ENCODE results near the gene LRRC59. TPM values are rescaled to one million over a fixed set of nuclear protein-coding genes. Genes with fewer than 3 reads are reported as not detected.
A peak's percentile ranks its signal among the peaks of the same experiment; 100 is the strongest.

Gene LRRC59
- total RNA-seq, 4 donors from 2014 or later, result 45.0 to 96.9 (median 64.4) TPM

- Histone ChIP-seq H3K36me3 (no peaks in the 10 kb centered on the region), H3K9me3 (no peaks in the 10 kb centered on the region), H3K4me1 (peaks cover 4 to 33% (median 28%) of the 10 kb centered on the region in 4 donors), H3K27ac (peak within 1 kb of the TSS; percentile 66 to 84 (median 82)), H3K27me3 (no peaks in the 10 kb centered on the region), H3K4me3 (peak within 1 kb of the TSS; percentile 61 to 97 (median 84))
- TF ChIP-seq POLR2A (IDR thresholded peaks at IDR 0.05) (peak; percentile 43), EP300 (IDR thresholded peaks at IDR 0.05; ENCODE audit: low read depth) (no peak), POLR2AphosphoS5 (IDR thresholded peaks at IDR 0.05) (peak; percentile 53 to 63 (median 56))
- TF ChIP-seq, protein P1, sequence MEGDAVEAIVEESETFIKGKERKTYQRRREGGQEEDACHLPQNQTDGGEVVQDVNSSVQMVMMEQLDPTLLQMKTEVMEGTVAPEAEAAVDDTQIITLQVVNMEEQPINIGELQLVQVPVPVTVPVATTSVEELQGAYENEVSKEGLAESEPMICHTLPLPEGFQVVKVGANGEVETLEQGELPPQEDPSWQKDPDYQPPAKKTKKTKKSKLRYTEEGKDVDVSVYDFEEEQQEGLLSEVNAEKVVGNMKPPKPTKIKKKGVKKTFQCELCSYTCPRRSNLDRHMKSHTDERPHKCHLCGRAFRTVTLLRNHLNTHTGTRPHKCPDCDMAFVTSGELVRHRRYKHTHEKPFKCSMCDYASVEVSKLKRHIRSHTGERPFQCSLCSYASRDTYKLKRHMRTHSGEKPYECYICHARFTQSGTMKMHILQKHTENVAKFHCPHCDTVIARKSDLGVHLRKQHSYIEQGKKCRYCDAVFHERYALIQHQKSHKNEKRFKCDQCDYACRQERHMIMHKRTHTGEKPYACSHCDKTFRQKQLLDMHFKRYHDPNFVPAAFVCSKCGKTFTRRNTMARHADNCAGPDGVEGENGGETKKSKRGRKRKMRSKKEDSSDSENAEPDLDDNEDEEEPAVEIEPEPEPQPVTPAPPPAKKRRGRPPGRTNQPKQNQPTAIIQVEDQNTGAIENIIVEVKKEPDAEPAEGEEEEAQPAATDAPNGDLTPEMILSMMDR (IDR thresholded peaks at IDR 0.05), result no peak
- WGBS, 2 donors (ENCODE audit: low coverage in 1 of 2), result 4% methylated on average over 50 of the region's 87 CpGs; no CpG with 5 or more reads in 1 of the 2 donors
- intact Hi-C loops (cut with DNase I; ENCODE audit: low total_unique reads) (no loop called here), in situ Hi-C loops (cut with MboI; ENCODE audit: low pct_ligation_motif_present in 1 of 4, low pct_unique_long_range_greater_than_20kb in 1 of 4, low sequenced_read_pairs in 3 of 4) (no loop called here)
- DNase-seq, result peak; percentile 92
Observed at GRCh38 chr17:50345432-50346312, 51.7 kb downstream of the LRRC59 start, which contains the start of gene XYLT2. Gene XYLT2, plus strand, starts transcription at chr17:50346126. Its CDS starts 15 bp downstream, at chr17:50346141.

- intact Hi-C loops (cut with DNase I; ENCODE audit: low total_unique reads), result no loop called here
- peaks cover 4 to 33% (median 28%) of the 10 kb centered on the region in 4 donors for H3K4me1 ChIP-seq
- H3K4me3 ChIP-seq, result no peak overlapping the region
- peak overlapping the region in 3 of 4 donors; percentile 66 to 84 (median 83) for H3K27ac ChIP-seq
- WGBS, 2 donors (ENCODE audit: low coverage in 1 of 2), result 39 to 48% methylated on average over 7 to 13 of the region's 13 CpGs
- H3K27me3 ChIP-seq, result no peaks in the 10 kb centered on the region
- in situ Hi-C loops (cut with MboI; ENCODE audit: low pct_ligation_motif_present in 1 of 4, low pct_unique_long_range_greater_than_20kb in 1 of 4, low sequenced_read_pairs in 3 of 4), result no loop called here
- H3K9me3 ChIP-seq, result no peaks in the 10 kb centered on the region
- H3K36me3 ChIP-seq, result no peaks in the 10 kb centered on the region
- TF ChIP-seq POLR2A (IDR thresholded peaks at IDR 0.05) (no peak), EP300 (IDR thresholded peaks at IDR 0.05; ENCODE audit: low read depth) (no peak)
- no peak for DNase-seq
Observed at GRCh38 chr17:50344731-50345365, 52.5 kb downstream of the LRRC59 start.

- in situ Hi-C loops (cut with MboI; ENCODE audit: low pct_ligation_motif_present in 1 of 4, low pct_unique_long_range_greater_than_20kb in 1 of 4, low sequenced_read_pairs in 3 of 4), result no loop called here
Observed at GRCh38 chr17:50339381-50339780, 57.9 kb downstream of the LRRC59 start.

DNA sequence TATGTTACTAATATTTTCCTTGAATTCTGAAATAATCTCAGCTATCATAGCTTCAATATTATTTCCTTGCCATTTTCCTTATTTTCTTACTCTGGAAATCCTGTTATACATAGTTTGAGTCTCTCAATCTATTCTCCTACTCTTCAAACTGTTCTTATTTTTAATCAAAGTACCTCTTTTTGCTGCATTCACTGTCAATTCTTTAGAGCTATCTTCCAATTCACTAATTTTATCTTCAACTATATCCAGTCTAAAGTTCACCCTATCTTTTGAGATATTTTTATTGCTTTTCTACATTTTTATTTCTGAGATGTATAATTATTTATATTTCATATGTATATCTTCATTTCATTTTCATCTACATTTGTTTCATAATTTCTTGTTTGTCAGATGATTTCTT, 58.7 kb downstream of the LRRC59 start:
- Histone ChIP-seq H3K27ac (no peak overlapping the region), H3K36me3 (no peaks in the 10 kb centered on the region), H3K9me3 (no peaks in the 10 kb centered on the region), H3K27me3 (no peaks in the 10 kb centered on the region), H3K4me3 (no peak overlapping the region), H3K4me1 (no peaks in the 10 kb centered on the region)
- DNase-seq, result no peak
- intact Hi-C loops (cut with DNase I; ENCODE audit: low total_unique reads) (loop anchor here (10.0 kb wide), 1 partner anchor 624 kb away; no protein-coding TSS in a partner anchor), in situ Hi-C loops (cut with MboI; ENCODE audit: low pct_ligation_motif_present in 1 of 4, low pct_unique_long_range_greater_than_20kb in 1 of 4, low sequenced_read_pairs in 3 of 4) (no loop called here)
- TF ChIP-seq, protein P1 (IDR thresholded peaks at IDR 0.05), result no peak
- TF ChIP-seq POLR2AphosphoS5 (IDR thresholded peaks at IDR 0.05) (no peak), POLR2A (IDR thresholded peaks at IDR 0.05) (no peak), EP300 (IDR thresholded peaks at IDR 0.05; ENCODE audit: low read depth) (no peak)

More at GRCh38 chr17:50339381-50339780, 57.9 kb downstream of the LRRC59 start:
- H3K4me1 ChIP-seq, result peaks cover 0 to under 1% (median 0%) of the 10 kb centered on the region in 4 donors
- H3K27ac ChIP-seq, result no peak overlapping the region
- no peak overlapping the region for H3K4me3 ChIP-seq
- no peaks in the 10 kb centered on the region for H3K36me3 ChIP-seq
- no peak for DNase-seq
- H3K27me3 ChIP-seq, result no peaks in the 10 kb centered on the region
- intact Hi-C loops (cut with DNase I; ENCODE audit: low total_unique reads), result loop anchor here (10.0 kb wide), 1 partner anchor 625 kb away; no protein-coding TSS in a partner anchor
- H3K9me3 ChIP-seq, result no peaks in the 10 kb centered on the region
- TF ChIP-seq, protein P1 (IDR thresholded peaks at IDR 0.05), result no peak
- TF ChIP-seq POLR2AphosphoS5 (IDR thresholded peaks at IDR 0.05), result no peak
- TF ChIP-seq POLR2A (IDR thresholded peaks at IDR 0.05), result no peak
- no peak for TF ChIP-seq EP300 (IDR thresholded peaks at IDR 0.05; ENCODE audit: low read depth)

Data from transverse colon (tissue), 4 donors.